ENCODE results near the gene ADIPOR1.

DNA sequence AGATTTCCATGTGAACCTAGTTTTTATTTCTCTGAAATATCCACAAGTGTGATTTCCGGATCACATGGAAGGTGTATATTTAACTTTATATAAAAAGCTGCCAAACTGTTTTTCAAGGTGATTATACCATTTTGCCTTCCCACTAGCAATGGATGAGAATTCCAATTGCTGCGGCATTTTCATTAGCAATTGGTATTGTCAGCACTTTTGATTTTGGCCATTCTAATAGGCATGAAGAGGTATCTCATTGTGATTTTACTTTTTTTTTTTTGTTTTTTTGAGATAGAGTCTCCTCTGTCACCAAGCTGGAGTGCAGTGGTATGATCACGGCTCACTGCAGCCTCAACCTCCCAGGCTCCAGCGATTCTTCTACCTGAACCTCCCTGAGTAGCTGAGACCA is 13.9 kb upstream of the ADIPOR1 start:
- TF ChIP-seq, protein P1, sequence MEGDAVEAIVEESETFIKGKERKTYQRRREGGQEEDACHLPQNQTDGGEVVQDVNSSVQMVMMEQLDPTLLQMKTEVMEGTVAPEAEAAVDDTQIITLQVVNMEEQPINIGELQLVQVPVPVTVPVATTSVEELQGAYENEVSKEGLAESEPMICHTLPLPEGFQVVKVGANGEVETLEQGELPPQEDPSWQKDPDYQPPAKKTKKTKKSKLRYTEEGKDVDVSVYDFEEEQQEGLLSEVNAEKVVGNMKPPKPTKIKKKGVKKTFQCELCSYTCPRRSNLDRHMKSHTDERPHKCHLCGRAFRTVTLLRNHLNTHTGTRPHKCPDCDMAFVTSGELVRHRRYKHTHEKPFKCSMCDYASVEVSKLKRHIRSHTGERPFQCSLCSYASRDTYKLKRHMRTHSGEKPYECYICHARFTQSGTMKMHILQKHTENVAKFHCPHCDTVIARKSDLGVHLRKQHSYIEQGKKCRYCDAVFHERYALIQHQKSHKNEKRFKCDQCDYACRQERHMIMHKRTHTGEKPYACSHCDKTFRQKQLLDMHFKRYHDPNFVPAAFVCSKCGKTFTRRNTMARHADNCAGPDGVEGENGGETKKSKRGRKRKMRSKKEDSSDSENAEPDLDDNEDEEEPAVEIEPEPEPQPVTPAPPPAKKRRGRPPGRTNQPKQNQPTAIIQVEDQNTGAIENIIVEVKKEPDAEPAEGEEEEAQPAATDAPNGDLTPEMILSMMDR (conservative IDR thresholded peaks at IDR 0.05; ENCODE audit: low read length): no peak
- TF ChIP-seq EZH2phosphoT487 (IDR thresholded peaks at IDR 0.05; ENCODE audit: borderline replicate concordance, low read depth, low read length): no peak
